GM21367 (cell line): ENCODE data around the gene TBCD.

Experiments
- ATAC-seq: cut with Tn5 transposase; IDR thresholded peaks from one replicate; pipeline ENCODE4 v1.9.1; 2021; ENCODE audit not compliant: unreplicated experiment

TBCD gene

DNA sequence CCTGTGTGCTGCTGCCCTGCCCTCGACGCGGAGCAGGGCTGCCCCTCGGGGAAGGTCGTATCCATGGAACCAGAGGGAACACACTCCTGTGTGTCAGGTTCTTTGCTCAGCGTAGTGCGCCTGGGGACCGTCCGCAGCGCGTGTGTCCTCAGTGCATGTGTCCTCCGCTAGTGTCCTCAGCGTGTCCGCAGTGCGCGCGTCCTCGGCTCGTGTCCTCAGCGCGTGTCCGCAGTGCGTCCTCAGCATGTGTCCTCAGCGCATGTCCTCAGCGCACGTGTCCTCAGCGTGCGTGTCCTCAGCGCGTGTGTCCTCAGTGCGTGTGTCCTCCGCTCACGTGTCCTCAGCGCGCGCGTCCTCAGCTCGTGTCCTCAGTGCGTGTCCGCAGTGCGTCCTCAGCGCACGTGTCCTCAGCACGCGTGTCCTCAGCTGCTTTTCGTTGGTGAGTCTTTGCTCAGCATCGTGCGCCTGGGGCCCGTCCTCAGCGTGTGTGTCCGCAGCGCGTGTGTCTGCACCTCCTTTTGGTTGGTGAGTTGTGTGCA is 147.2 kb downstream of the TBCD start:
- no peak for ATAC-seq

DNA sequence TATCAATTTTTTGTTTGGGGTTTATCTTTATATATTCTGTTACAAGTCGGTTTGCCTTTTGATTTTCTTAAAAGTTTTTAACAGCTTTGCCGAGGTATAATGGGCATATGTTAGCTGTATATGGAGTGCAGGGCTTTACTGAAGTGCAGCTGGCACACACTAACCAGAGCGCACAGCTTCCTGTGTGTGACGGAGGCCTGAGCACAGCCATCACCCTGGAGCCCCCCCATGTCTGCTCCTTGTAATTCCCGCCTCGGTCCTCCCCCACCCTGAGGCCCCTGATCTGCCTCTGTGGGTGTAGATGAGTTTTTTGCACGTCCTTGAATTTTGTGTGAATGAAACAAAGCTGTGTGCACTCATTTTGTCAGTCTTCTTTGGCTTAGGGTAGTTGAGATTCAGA is 148.1 kb downstream of the TBCD start:
- no peak for ATAC-seq

DNA sequence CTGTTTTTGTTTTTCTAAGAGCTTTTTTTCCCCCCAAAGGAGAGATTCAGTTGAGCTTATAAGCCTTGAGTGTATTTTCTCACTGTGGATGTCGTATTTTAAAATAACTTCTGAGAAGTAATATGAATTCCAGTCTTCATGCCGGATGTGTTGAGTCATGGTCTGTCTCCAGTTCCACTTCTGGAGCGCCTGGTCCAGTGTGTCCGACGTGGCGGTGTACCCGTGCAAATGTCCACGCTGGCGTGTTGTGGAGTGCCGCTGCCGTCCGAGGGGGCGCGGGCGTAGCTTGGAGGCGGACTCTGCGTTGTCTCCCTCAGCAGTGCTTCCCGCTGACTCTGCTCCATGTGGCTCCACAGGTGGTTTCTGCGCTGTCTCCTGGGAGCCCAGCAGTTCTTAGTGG is 148.9 kb downstream of the TBCD start:
- no peak for ATAC-seq

DNA sequence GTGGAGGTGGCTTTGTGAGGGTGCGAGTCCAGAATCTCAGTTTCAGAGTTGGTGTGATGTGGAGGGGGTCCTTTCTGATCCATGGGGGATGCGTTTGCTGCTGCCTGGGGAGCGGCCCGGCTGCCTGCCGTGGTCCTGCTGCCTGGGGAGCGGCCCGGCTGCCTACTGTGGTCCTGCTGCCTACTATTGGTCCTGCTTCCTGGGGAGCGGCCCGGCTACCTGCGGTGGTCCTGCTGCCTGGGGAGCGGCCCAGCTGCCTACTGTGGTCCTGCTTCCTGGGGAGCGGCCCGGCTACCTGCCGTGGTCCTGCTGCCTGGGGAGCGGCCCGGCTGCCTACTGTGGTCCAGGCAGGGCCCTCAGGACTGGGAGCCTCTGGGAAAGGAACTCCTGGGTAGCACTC is 149.5 kb downstream of the TBCD start:
- no peak for ATAC-seq

DNA sequence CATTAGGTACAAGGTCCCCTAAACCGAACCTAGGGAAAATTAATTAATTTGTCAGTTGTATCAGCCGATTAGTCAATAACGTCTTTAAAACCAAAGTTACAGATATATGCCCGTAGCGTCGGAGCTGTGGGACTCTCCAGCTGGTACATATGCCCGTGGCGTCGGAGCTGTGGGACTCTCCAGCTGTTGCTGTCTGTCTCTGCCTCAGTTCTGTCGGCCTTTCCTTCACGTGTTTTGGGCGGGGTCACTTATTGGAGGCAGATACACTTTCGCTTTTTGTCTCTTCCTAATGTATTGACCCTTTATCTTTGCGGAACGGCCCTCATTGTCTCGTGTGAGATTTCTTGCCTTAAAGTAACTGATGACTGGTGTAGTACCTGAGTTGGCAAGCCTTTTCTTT is 150.0 kb downstream of the TBCD start:
- ATAC-seq, result no peak

DNA sequence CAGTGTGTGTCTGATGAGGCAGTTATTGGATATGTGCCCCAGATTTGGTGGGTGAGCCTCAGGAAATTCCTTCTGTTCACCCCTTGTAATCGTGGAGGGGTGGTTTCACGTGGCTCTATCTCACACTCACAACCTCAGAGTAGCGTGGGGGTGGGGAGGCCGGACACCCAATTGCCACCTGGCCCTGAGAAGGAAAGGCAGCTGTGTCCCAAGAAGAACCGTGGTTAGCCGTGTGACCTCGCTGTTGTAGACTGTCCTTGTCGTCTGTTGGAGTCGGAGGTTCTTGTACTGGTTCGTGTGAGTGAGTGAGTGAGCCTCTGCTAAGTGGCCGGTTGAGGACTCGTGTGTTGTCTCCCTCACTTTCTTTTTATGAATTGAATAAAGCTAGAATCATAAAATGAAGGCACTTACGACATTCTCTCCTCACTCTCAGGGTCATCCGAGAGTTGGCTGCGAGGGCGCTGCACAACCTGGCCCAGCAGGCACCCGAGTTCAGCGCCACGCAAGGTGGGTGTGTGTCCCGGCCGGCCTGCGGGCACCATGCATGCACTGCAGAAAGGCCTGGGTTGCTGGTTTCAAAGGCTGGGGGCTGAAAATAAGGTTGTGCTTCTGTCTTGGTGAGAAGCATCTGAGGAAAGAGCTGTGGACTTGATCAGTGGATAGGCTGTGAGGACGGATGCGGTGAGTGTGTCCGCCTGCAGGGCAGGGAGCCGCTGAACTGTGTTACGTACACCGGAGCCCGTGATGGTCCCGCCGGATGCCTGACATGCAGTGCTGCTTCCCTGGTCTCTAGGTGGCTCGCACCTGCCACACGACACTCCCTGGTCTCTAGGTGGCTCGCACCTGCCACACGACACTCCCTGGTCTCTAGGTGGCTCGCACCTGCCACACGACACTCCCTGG is 151.4 kb downstream of the TBCD start:
- no peak for ATAC-seq

DNA sequence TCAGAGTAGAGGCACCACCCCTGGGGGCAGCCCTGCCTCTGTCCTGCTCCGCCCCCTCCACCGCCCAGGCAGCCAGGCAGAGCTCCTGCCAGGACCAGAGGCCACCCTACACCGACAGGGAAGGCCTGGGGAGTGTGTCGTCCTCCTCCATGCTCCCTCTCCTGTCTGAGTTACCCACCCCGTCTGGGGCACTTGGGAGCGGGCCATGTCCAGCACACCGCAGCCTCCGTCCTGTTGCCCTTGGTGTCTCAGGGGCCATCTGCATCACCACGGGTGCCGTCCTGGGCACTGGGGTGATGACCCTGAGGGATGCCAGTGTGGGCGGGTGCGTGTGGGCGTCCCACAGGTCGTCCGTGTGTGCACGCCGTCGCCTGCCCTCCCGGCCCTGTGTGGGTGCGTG is 153.3 kb downstream of the TBCD start:
- ATAC-seq, result no peak

DNA sequence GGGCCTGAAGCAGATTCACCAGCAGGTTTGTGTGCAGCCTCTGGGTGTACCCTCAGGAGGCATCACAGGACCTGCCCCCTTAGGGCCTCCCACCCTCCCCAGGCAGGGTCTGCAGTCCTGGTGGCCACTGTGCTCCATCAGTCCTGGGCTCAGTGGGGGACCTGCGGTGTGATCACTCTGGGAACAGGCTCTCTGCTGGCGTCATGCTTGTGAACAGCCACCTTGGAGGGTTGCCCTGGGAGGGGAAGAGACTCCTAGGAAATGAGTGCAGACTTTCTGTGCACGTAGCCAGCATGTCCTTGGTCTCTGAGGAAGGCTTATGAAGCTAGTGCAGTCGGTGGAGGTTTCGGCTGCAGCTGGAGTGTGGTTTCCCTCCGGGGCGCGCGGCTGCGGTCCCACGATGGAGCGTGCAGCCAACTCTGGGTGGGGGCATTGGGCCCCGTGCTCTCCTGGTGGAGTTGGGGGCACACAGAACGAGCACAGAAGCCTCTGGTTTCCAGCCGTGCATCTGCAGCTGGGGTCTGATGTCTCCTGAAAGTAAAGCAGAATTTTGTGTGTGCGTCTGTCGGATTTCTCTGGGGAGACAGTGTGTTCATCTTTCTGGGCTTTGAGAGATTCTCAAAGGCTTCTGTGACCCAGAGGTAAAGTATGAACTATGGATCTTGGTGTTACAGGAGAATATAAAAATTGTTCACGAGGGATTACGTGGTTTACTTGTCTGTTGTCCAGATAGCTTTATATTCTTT is 156.1 kb downstream of the TBCD start:
- ATAC-seq, result no peak

DNA sequence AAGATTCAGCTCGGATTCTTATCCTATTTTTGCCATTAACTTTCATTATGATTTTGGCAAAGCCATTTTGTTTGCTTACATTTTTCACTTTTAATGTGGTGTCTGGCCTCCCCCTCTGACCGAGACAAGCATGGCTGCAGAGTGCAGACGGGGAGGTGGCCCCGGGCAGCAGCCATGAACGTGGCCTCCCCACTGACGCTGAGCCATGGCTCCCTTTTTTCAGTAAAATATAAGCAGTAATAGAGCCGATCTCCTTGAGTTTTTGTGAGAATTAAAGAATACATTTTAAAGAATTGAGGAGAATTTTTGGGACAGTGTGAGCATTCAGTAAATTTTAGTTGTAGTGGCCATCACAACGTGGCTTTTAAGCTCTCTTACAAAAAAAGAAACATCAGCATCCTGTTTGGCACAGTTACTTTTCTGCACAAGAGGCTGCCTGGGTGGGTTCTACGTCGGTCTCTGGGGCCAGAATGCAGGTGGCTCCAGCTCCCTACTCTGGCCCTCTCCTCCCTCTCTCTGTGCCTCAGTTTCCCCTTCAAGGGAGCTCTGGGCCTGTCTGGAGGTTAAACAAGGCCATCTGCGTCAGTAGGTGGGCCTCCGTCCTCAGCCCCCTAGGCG is 156.8 kb downstream of the TBCD start:
- no peak for ATAC-seq

DNA sequence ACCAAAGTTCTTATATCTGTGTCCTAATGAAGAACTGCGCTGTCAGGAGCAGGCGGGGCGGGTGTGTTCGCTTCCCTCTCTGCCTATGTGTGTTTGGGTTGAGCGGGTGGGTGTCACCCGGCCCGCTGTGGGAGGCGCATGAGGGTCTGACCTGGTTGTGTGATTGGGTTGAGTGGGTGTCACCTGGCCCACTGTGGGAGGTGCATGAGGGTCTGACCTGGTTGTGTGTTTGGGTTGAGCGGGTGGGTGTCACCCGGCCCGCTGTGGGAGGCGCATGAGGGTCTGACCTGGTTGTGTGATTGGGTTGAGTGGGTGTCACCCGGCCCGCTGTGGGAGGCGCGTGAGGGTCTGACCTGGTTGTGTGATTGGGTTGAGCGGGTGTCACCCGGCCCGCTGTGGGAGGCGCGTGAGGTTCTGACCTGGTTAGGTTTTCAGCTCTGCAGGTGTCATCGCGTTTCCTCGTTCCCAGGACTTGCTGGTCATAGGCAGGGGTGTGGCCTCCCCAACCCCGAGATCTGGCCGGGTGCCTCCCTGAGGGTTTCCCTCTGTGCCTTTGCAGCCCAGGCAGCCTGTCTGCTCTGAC is 157.5 kb downstream of the TBCD start:
- ATAC-seq, result no peak

DNA sequence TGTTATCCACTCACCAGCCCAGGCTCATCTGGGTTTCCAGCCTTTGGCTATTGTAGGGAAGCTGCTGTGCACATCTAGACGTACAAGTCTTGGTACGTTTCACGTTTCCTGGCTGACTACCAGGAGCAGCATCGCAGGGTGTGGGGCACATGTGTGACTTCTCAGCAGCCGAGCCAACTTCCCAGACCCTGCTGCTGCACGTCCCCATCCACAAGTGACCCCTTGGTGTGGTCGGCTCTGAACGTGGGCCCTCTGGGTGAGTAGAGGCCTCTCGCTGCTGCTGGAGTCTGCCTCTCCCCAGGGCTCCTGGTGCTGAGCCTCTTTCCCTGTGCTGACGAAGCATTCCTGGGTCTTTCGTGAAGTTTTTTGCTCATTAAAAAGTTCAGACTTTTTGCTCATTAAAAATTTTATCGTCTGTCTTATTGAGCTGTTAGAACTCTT is 158.2 kb downstream of the TBCD start:
- ATAC-seq, result no peak

DNA sequence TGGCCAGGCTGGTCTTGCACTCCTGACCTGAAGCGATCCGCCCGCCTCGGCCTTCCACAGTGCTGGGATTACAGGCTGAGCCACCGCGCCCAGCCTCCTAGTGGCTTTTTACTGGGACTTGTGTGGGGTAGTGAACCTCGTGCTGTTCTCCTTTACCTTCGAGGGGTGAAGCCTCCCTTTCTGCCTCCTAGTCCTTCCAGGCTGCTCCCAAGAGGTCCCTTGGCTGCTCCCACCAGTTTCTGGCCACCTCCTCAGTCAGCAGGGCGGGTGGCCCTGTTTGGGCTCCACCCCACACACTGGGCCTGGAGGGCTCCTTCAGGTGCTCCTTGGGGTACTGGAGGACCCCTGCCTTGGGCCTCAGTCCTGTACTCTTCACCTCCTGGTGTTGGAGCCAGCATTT is 158.9 kb downstream of the TBCD start:
- no peak for ATAC-seq

DNA sequence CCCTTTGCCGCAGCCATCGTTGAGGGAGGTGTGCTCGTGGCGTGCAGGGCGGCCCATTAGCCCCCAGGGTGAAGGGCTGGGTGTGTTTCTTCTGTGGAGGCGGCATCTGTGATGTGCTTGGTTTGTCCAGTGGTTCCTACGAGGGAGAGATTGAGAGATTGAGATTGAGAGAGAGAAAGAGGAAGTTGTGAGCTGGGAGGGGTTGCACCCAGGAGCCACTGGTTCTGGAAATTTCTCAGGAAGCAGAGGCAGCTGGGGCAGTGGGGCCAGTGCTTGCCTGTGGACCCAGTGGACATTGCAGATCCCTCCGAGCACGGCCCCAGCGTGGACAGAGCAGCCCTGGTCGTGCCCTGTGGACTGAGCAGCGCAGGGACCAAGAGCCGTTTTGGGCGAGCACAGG is 160.0 kb downstream of the TBCD start:
- ATAC-seq, result no peak

DNA sequence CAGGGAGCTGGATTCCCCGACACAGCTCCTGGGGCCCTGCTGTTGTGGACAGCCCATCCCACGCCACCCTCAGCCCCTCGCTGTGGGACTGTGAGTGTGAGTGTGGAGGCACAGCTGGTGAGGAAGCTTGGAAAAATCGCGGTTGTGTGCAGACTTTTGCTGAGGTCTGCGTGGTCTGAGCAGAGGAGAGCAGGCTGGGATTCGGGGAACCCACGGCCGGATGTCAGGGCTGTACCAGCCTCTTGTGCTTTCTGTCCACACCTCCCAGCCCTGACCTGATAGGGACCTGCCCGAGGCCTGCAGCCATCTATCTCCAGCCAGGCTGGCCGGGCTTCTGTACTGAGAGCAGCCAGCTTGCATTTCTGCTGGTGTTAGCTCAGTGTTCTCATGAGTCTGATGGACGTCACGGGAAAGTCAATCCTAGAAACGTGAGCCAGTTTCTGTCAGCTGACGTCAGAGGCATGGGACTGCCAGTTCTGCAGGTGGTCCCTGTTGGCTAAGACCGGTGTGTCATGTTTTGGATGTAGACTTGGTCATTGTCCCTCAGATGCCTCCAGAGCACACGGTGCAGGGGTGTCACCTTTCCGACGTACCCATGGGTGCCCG is 160.7 kb downstream of the TBCD start:
- no peak for ATAC-seq

DNA sequence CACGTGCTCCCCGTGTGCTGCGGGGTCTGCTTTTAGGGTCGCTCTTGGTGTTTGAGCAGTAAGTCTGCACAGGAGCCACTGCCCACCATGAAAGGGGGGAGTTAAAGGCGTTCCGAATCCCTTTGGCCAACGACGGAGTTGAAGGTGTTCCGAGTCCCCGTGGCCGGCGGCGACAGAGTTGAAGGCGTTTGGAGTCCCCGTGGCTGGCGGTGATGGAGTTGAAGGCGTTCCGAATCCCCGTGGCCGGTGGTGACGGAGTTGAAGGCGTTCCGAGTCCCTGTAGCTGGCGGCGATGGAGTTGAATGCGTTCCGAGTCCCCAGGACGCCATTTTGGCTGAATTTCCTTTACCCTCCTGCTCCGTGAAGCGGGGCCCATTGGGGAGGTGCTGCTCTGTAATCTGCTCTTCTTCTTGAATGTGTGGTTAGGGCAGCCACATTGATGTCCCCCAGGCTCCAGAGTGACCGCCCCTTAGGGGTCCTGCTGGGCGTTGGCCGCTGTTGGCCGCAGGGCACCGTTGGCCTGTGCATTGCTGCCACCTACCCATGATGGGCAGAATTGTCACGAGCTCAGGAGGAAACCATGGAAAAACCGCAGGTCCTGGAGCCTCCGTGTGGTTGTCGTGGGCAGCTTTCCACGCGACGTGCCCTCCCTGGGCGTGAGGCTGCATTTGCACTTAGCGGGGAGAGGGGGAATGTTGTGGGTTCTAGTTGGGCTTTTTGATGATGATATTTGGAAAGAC is 161.6 kb downstream of the TBCD start:
- ATAC-seq, result no peak

DNA sequence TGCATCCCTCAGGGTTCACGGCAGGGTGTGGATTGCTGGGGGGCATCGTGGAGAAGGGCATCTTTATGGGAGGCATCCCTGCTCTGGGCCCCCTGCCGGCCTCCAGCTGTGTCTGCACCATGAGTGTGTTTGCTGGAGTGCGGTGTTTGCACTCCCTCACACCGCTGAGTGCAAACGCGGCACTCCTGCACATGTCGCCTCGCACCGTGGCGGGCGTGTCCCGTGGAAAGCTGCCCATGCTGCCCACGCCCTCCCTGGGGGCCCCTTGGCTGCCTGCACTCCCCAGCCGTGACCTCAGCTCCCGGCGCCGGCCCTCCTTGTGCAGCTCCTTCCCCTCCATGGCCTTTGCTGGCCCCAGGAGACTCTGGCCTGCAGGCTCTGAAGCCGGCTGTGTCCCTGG is 162.5 kb downstream of the TBCD start:
- ATAC-seq, result no peak

DNA sequence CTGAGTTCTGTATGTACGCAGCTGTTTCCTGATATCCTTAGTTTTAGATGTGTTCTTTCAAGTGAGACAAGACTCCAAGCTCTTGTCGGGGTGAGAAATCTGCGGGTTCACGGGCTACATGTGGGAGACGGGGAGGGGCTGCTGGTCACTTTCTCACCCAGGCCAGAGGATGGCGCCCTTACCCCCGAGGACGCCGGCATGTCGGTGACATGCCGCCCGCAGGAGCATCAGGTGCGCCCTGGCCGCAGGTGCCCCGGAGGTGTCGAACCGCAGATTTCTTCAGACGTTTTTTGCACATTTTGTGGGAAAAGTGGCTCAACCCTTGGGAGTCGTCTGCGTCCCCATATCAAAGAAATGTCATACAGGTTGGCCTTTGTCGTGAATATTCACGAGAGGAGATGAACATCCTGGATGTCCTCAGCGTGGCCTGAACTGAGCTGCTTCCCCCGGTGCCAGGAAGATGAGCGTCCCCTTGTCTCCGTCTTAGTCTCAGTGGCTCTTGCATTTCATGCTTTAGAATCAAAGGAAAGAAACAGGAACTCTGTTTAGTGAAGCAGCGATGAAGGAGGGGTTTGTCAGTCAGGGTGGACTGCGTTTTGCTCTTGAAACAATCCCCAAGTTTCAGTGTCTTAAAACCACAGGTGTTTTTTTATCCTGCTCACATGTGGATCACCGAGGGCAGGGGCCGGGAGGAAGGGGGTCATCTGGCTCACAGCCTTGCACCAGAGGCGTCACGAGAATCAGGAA is 163.3 kb downstream of the TBCD start:
- no peak for ATAC-seq

DNA sequence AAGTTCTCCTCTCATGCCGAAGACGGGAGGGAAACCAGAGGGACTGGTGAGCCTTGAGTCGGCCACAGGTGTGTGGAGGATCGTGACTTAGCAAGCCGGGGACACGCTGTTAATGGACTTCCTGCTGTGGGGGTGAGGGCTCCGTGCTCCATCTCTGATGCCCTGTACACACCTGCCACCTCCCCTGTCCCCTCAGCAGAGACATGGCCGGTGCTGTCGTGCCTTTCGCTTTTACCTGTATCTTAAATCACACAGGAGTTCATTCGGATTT is 163.8 kb downstream of the TBCD start:
- ATAC-seq, result no peak

DNA sequence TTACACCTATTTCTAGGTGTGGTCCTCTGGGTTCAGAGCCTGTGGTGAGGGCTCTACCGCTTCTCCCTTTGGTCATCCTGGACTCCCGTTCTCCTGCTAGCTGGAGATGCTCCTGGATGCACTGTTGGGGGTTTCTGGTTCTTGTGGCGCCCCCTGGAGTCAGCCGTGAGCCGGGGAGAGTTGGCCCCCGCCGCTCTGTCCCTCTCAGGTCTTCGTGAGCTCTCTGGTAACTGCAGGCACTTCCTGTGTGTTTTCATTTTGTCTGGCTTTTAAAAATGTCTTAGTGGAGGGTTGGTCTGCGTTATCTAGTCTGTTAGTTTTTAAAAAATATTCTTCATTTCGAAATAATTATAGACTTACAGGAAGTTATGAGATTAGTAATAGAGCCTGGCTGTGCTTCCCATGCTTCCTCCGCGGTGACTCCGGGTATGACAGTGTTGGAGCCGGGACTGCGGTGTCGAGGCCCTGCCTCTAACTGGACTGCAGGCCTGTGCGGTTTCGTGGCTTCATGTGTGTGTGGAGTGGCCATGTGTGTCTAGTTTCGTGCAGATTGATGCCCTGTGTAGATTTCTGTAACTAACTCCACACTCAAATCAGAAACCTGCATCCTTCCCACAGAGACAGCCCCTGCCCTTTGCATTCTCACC is 166.0 kb downstream of the TBCD start:
- no peak for ATAC-seq
